GM19467 (cell line): ENCODE measurements around the gene MSLN.
"Not testable (repeated sequence)": the region's sequence is repeated elsewhere in the genome, so short reads cannot be mapped to it uniquely, and the experiment has no call there.

Source experiments
- ATAC-seq: cut with Tn5 transposase; IDR thresholded peaks from one replicate; pipeline ENCODE4 v1.9.1; 2021; ENCODE audit warnings: mild to moderate bottlenecking, moderate library complexity; ENCODE audit not compliant: unreplicated experiment

The MSLN gene

GRCh38 chr16:754121-754607 lies 6.4 kb upstream of the MSLN start:
- ATAC-seq = not testable (repeated sequence)

GRCh38 chr16:754656-755055 lies 5.9 kb upstream of the MSLN start:
- no peak for ATAC-seq

GRCh38 chr16:756428-756827 lies 4.1 kb upstream of the MSLN start:
- ATAC-seq = no peak

- ATAC-seq = no peak
Observed at GRCh38 chr16:759110-759910, 1.2 kb upstream of the MSLN start.

- no peak for ATAC-seq
Observed at GRCh38 chr16:760065-760464, 469 bp upstream of the MSLN start.

GRCh38 chr16:761625-762513 lies 1.3 kb downstream of the MSLN start:
- no peak for ATAC-seq

- no peak for ATAC-seq
Observed at GRCh38 chr16:762595-763268, 2.2 kb downstream of the MSLN start.

- ATAC-seq = no peak
Observed at GRCh38 chr16:763369-764183, 3.0 kb downstream of the MSLN start.

- no peak for ATAC-seq
Observed at GRCh38 chr16:764184-764750, 3.7 kb downstream of the MSLN start.

- ATAC-seq = no peak
Observed at GRCh38 chr16:764848-765487, 4.4 kb downstream of the MSLN start.

- ATAC-seq = no peak
Observed at GRCh38 chr16:765488-765865, 4.9 kb downstream of the MSLN start.

- ATAC-seq = no peak
Observed at GRCh38 chr16:766008-766819, 5.7 kb downstream of the MSLN start.

GRCh38 chr16:766820-767640 lies 6.5 kb downstream of the MSLN start:
- no peak for ATAC-seq

- no peak for ATAC-seq
Observed at GRCh38 chr16:767743-768235, 7.3 kb downstream of the MSLN start.

- ATAC-seq = no peak
Observed at GRCh38 chr16:768428-768827, 7.9 kb downstream of the MSLN start.

- ATAC-seq = no peak
Observed at GRCh38 chr16:769184-769784, 8.8 kb downstream of the MSLN start.

GRCh38 chr16:769934-770333 lies 9.4 kb downstream of the MSLN start:
- no peak for ATAC-seq
